Tibial artery (tissue), 4 donors: ENCODE results near the gene MBTD1.
"Not testable (repeated sequence)": the region's sequence is repeated elsewhere in the genome, so short reads cannot be mapped to it uniquely, and the experiment has no call there.

ENCODE experiments used
- DNase-seq, 2 donors: peaks; one replicate each; pipeline ENCODE4 v3.0.0-alpha.2; 2019
- H3K27ac ChIP-seq, 2 donors: fragments of 200-600 bp; sonication (generic) in 1 of 2; 1 replicate in 1 of 2; 2 replicates in 1 of 2; pipeline ENCODE4 v1.5.1; 2018 to 2019; ENCODE audit warnings: mild to moderate bottlenecking in 1 of 2
- H3K27me3 ChIP-seq, 2 donors: fragments of 200-600 bp; sonication (generic) in 1 of 2; one replicate each; pipeline versions ENCODE4 v1.5.1 to v1.6.0; 2016 to 2019
- H3K36me3 ChIP-seq, 3 donors: fragments of 200-600 bp; sonication (generic) in 2 of 3; one replicate each; pipeline ENCODE4 v1.5.1; 2016 to 2019; ENCODE audit warnings: mild to moderate bottlenecking in 2 of 3
- H3K4me1 ChIP-seq, 4 donors: fragments of 200-600 bp; sonication (generic) in 2 of 4; 1 replicate in 3 of 4; 2 replicates in 1 of 4; pipeline ENCODE4 v1.5.1; 2016 to 2019
- H3K4me3 ChIP-seq, 2 donors: fragments of 200-600 bp; sonication (generic) in 1 of 2; 1 replicate in 1 of 2; 2 replicates in 1 of 2; pipeline ENCODE4 v1.5.1; 2018 to 2019; ENCODE audit warnings: mild to moderate bottlenecking in 2 of 2
- H3K9me3 ChIP-seq, 3 donors: fragments of 200-600 bp; sonication (generic) in 1 of 3; one replicate each; pipeline ENCODE4 v1.5.1; 2016 to 2019
- CTCF ChIP-seq, 2 experiments: fragments of 200-600 bp in 1 of 2; fragments of 450-650 bp in 1 of 2; IDR thresholded peaks; one replicate each; pipeline ENCODE4 v1.5.1; 2017 to 2019; ENCODE audit warnings: antibody characterized with exemption in 2 of 2, mild to moderate bottlenecking in 1 of 2, moderate library complexity in 1 of 2
- intact Hi-C: fragments of 100-400 bp; cut with DNase I; formaldehyde crosslinking; loops from one replicate; pipeline ENCODE4 v1.15.0; 2023; ENCODE audit warnings: low total_unique reads

MBTD1 gene

GRCh38 chr17:51259564-51260236 is at the start of gene MBTD1:
TSS of gene MBTD1 (minus strand) at chr17:51260049. CDS start at chr17:51225161, 34,888 bp downstream.
- TF ChIP-seq CTCF (IDR thresholded peaks at IDR 0.05) = no peak
- peak; percentile 95 to 96 for DNase-seq
- intact Hi-C loops = no loop called here
- Histone ChIP-seq H3K9me3 (no peaks in the 10 kb centered on the region), H3K27me3 (no peaks in the 10 kb centered on the region), H3K4me3 (peak within 1 kb of the TSS; percentile 94 to 98), H3K27ac (peak within 1 kb of the TSS; percentile 97), H3K36me3 (peaks cover 3 to 12% (median 4%) of the 10 kb centered on the region in 3 donors), H3K4me1 (peaks cover 5 to 56% (median 31%) of the 10 kb centered on the region in 4 donors)

- H3K9me3 ChIP-seq = no peaks in the 10 kb centered on the region
- H3K4me3 ChIP-seq = no peak overlapping the region
- H3K36me3 ChIP-seq = no peaks in the 10 kb centered on the region
- no peaks in the 10 kb centered on the region for H3K27me3 ChIP-seq
- no peak for TF ChIP-seq CTCF (IDR thresholded peaks at IDR 0.05)
- no peak for DNase-seq
- no peak overlapping the region for H3K27ac ChIP-seq
- no peaks in the 10 kb centered on the region for H3K4me1 ChIP-seq
- intact Hi-C loops = no loop called here
These were observed 45.3 kb upstream of the MBTD1 start for GRCh38 chr17:51305182-51305581.

GRCh38 chr17:51299859-51300258 is 40.0 kb upstream of the MBTD1 start:
- no peaks in the 10 kb centered on the region for H3K4me1 ChIP-seq
- no peak for DNase-seq
- no peak overlapping the region for H3K4me3 ChIP-seq
- H3K27ac ChIP-seq = no peak overlapping the region
- intact Hi-C loops = no loop called here
- TF ChIP-seq CTCF (IDR thresholded peaks at IDR 0.05) = no peak
- no peaks in the 10 kb centered on the region for H3K27me3 ChIP-seq
- no peaks in the 10 kb centered on the region for H3K9me3 ChIP-seq
- H3K36me3 ChIP-seq = peaks cover 0 to 21% (median 15%) of the 10 kb centered on the region in 3 donors

- peak; percentile 54 to 55 for TF ChIP-seq CTCF (IDR thresholded peaks at IDR 0.05)
- intact Hi-C loops = no loop called here
- no peak overlapping the region for H3K27ac ChIP-seq
- H3K27me3 ChIP-seq = no peaks in the 10 kb centered on the region
- no peaks in the 10 kb centered on the region for H3K4me1 ChIP-seq
- H3K36me3 ChIP-seq = peaks cover 7 to 28% (median 25%) of the 10 kb centered on the region in 3 donors
- no peak for DNase-seq
- H3K4me3 ChIP-seq = no peak overlapping the region
- H3K9me3 ChIP-seq = no peaks in the 10 kb centered on the region
These were observed 38.9 kb upstream of the MBTD1 start for GRCh38 chr17:51298508-51299371.

GRCh38 chr17:51294338-51294737 is 34.5 kb upstream of the MBTD1 start:
- DNase-seq, H3K4me3 ChIP-seq, H3K4me1 ChIP-seq, intact Hi-C loops, H3K9me3 ChIP-seq, H3K27ac ChIP-seq, H3K27me3 ChIP-seq: not testable (repeated sequence)
- H3K36me3 ChIP-seq = peaks cover 23 to 65% (median 58%) of the 10 kb centered on the region in 3 donors

GRCh38 chr17:51289696-51290111 is 29.9 kb upstream of the MBTD1 start:
- peaks cover 64 to 90% (median 86%) of the 10 kb centered on the region in 3 donors for H3K36me3 ChIP-seq
- H3K4me1 ChIP-seq = no peaks in the 10 kb centered on the region
- H3K27me3 ChIP-seq = no peaks in the 10 kb centered on the region
- DNase-seq = no peak
- intact Hi-C loops = no loop called here
- TF ChIP-seq CTCF (IDR thresholded peaks at IDR 0.05) = no peak
- H3K27ac ChIP-seq = no peak overlapping the region
- H3K4me3 ChIP-seq = no peak overlapping the region
- no peaks in the 10 kb centered on the region for H3K9me3 ChIP-seq
